ENCODE data around the gene KRTAP7-1. TPM values are rescaled to one million over a fixed set of nuclear protein-coding genes. Genes with fewer than 3 reads are reported as not detected.

The KRTAP7-1 gene
- total RNA-seq (not detected), polyA plus RNA-seq (not detected)

DNA sequence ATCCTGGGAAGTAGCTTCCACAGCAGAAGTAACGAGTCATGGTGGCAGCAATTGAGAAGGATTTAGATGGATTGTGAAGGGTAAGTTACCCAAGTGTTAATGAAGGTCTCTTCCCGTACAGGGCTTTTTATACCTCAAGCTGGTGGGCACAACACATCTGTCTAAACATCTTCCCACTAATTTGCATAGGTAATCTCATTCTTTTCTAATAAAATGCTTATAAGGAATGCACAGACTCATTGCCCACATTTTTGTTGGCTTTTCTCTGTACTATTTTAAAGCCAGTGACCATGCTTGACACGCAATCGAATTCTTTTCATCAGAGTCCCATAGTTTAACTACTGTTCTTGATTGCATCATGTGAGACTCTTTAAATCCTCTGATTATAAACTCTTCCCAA lies at the start of gene KRTAP7-1:
Gene KRTAP7-1, minus strand, starts transcription at position 101 of the 400 bp plus-strand sequence. Its CDS starts 61 bp downstream, at position 40.
- Histone ChIP-seq H3K4me3 (ENCODE audit: low read length) (no peak within 1 kb of the TSS), H3K9me3 (ENCODE audit: low read length) (no peaks in the 10 kb centered on the region), H3K4me1 (ENCODE audit: insufficient read depth, low read length) (no peaks in the 10 kb centered on the region), H3K36me3 (ENCODE audit: insufficient read depth, low read length) (no peaks in the 10 kb centered on the region), H3K27ac (ENCODE audit: low read depth, low read length) (no peak within 1 kb of the TSS), H3K27me3 (ENCODE audit: insufficient read depth, low read length, poor library complexity, severe bottlenecking) (no peaks in the 10 kb centered on the region)
- Mint-ChIP-seq H3K27me3 (peaks cover 1 to 16% of the 10 kb centered on the region in 2 donors), H3K36me3 (peaks cover 0 to 2% (median 0%) of the 10 kb centered on the region in 3 donors), H3K4me3 (no peak within 1 kb of the TSS), H3K9me3 (no peaks in the 10 kb centered on the region), H3K27ac (no peak within 1 kb of the TSS), H3K4me1 (no peaks in the 10 kb centered on the region)
- CTCF ChIA-PET = interaction anchor here (1.0 to 1.5 kb wide), 2 partner anchors 253 to 258 kb away, joined by 3 to 5 read pairs; no protein-coding TSS in a partner anchor
- DNase-seq = no peak
- POLR2A ChIA-PET = no interaction called here

DNA sequence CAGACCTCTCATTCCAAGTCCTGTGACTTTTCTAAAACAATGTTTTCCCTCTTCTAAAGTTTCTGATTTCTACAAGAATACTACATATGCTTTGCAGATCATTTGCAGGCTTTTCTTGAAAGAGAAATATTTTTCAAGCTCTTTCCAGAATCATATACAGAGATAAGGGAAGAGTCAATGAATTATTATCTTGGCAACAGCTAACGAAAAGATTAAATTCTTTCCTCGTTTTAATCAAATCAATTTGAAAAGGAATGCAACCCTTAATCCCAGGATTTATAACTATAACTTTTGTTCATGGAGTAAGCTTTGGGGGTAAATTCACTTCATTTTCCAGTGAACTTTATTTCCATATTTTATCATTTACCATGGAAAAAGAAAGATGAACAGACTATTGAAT lies 45.0 kb upstream of the KRTAP7-1 start:
- Histone ChIP-seq H3K9me3 (ENCODE audit: low read length) (no peaks in the 10 kb centered on the region), H3K27me3 (ENCODE audit: insufficient read depth, low read length, poor library complexity, severe bottlenecking) (no peaks in the 10 kb centered on the region), H3K4me3 (ENCODE audit: low read length) (no peak overlapping the region), H3K27ac (ENCODE audit: low read depth, low read length) (no peak overlapping the region), H3K36me3 (ENCODE audit: insufficient read depth, low read length) (no peaks in the 10 kb centered on the region), H3K4me1 (ENCODE audit: insufficient read depth, low read length) (no peaks in the 10 kb centered on the region)
- H3K36me3 Mint-ChIP-seq = peaks cover 0 to 2% (median 0%) of the 10 kb centered on the region in 3 donors
- H3K4me1 Mint-ChIP-seq = no peaks in the 10 kb centered on the region
- H3K27me3 Mint-ChIP-seq = peaks cover 0 to 16% of the 10 kb centered on the region in 2 donors
- no peak for DNase-seq
- peaks cover 0 to 2% (median 0%) of the 10 kb centered on the region in 5 donors for H3K9me3 Mint-ChIP-seq
- H3K27ac Mint-ChIP-seq = no peak overlapping the region
- H3K4me3 Mint-ChIP-seq = no peak overlapping the region
- ChIA-PET POLR2A (no interaction called here), CTCF (no interaction called here)

DNA sequence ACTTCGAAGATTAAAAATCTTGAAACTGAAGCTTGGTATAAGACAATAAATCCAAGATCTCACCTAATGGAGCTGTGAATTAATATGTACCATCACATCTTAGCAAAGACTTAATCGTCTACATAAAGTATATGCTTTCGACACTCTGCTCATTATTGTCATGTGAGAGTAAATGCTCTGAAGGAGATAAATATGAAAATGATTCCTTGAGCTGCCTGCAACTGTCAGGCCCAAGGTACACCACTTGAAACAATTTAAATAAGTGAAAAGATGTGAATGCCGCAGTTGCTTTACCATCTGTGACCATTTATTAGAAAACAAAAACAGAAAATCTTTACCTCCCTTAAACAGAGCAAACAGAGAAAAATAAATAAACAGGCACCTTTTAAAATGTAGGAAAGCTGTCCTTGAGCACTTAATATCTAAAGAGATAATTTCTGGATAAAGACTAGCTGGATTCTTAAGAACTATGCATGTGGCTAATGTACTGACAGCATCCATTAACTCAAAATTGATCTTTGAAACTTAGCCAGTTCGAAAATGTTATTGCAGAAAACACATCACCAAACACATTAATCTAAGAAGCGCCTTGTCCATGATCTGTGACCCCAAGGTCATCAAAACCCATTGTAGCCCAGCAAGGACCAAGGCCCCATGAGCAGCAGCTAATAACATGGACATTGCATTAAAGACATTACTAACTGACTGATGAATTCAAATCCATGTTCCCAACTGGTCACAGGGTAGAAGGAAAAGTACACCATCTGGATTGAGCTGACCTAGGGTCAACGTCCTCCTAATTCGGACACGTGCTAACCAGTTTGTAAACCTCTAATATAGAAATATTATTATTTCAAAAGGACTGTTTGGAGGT lies 18.3 kb upstream of the KRTAP7-1 start:
- Mint-ChIP-seq H3K27me3 (peaks cover 0 to 18% of the 10 kb centered on the region in 2 donors), H3K36me3 (no peaks in the 10 kb centered on the region), H3K4me1 (peaks cover 0 to 7% (median 2%) of the 10 kb centered on the region in 3 donors), H3K27ac (no peak overlapping the region), H3K9me3 (no peaks in the 10 kb centered on the region), H3K4me3 (no peak overlapping the region)
- H3K27me3 ChIP-seq (ENCODE audit: insufficient read depth, low read length, poor library complexity, severe bottlenecking) = no peaks in the 10 kb centered on the region
- no peak for DNase-seq
- no peak overlapping the region for H3K27ac ChIP-seq (ENCODE audit: low read depth, low read length)
- no peaks in the 10 kb centered on the region for H3K9me3 ChIP-seq (ENCODE audit: low read length)
- H3K4me3 ChIP-seq (ENCODE audit: low read length) = no peak overlapping the region
- POLR2A ChIA-PET = no interaction called here
- H3K36me3 ChIP-seq (ENCODE audit: insufficient read depth, low read length) = no peaks in the 10 kb centered on the region
- H3K4me1 ChIP-seq (ENCODE audit: insufficient read depth, low read length) = no peaks in the 10 kb centered on the region
- CTCF ChIA-PET = no interaction called here

- no peaks in the 10 kb centered on the region for H3K36me3 ChIP-seq (ENCODE audit: insufficient read depth, low read length)
- ChIA-PET POLR2A (no interaction called here), CTCF (no interaction called here)
- H3K27me3 ChIP-seq (ENCODE audit: insufficient read depth, low read length, poor library complexity, severe bottlenecking) = no peaks in the 10 kb centered on the region
- H3K4me1 ChIP-seq (ENCODE audit: insufficient read depth, low read length) = no peaks in the 10 kb centered on the region
- H3K9me3 ChIP-seq (ENCODE audit: low read length) = no peaks in the 10 kb centered on the region
- DNase-seq = no peak
- Mint-ChIP-seq H3K27me3 (peaks cover 0 to 19% of the 10 kb centered on the region in 2 donors), H3K4me1 (no peaks in the 10 kb centered on the region), H3K9me3 (peaks cover 0 to 3% (median 0%) of the 10 kb centered on the region in 5 donors), H3K4me3 (no peak overlapping the region), H3K36me3 (no peaks in the 10 kb centered on the region), H3K27ac (no peak overlapping the region)
- no peak overlapping the region for H3K4me3 ChIP-seq (ENCODE audit: low read length)
- H3K27ac ChIP-seq (ENCODE audit: low read depth, low read length) = no peak overlapping the region
Observed at GRCh38 chr21:30842990-30843389, 13.4 kb upstream of the KRTAP7-1 start.

- Mint-ChIP-seq H3K36me3 (no peaks in the 10 kb centered on the region), H3K9me3 (peaks cover 0 to 3% (median 0%) of the 10 kb centered on the region in 5 donors), H3K4me1 (no peaks in the 10 kb centered on the region), H3K27me3 (peaks cover 0 to 15% of the 10 kb centered on the region in 2 donors), H3K27ac (no peak overlapping the region), H3K4me3 (no peak overlapping the region)
- H3K27me3 ChIP-seq (ENCODE audit: insufficient read depth, low read length, poor library complexity, severe bottlenecking) = no peaks in the 10 kb centered on the region
- no peaks in the 10 kb centered on the region for H3K36me3 ChIP-seq (ENCODE audit: insufficient read depth, low read length)
- no peaks in the 10 kb centered on the region for H3K4me1 ChIP-seq (ENCODE audit: insufficient read depth, low read length)
- ChIA-PET POLR2A (no interaction called here), CTCF (no interaction called here)
- no peak overlapping the region for H3K4me3 ChIP-seq (ENCODE audit: low read length)
- no peaks in the 10 kb centered on the region for H3K9me3 ChIP-seq (ENCODE audit: low read length)
- H3K27ac ChIP-seq (ENCODE audit: low read depth, low read length) = no peak overlapping the region
- no peak for DNase-seq
Observed at GRCh38 chr21:30839304-30839703, 9.7 kb upstream of the KRTAP7-1 start.

DNA sequence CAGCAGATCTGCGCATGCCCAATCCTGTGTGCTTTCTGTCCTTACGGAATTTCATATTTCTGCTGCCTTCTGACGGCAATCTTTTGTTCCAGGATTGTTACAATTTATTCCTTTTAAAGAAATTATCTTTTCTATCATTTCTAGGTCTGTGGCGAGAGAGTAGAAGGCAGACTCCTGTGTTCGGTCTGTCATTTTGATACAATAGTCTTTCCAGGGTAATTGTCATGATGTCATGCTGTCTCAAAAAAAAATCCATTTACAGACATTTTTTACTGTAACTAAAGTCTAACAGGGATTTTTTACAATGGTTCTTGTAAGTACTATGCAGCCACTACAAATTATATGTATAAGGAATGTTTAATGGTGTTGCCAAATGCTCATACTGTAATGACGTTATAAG lies 9.0 kb upstream of the KRTAP7-1 start:
- no peaks in the 10 kb centered on the region for H3K36me3 ChIP-seq (ENCODE audit: insufficient read depth, low read length)
- Mint-ChIP-seq H3K27ac (no peak overlapping the region), H3K36me3 (peaks cover 0 to 2% (median 0%) of the 10 kb centered on the region in 3 donors), H3K9me3 (peaks cover 0 to 3% (median 0%) of the 10 kb centered on the region in 5 donors), H3K4me3 (no peak overlapping the region), H3K27me3 (peaks cover 0 to 18% of the 10 kb centered on the region in 2 donors), H3K4me1 (no peaks in the 10 kb centered on the region)
- no peaks in the 10 kb centered on the region for H3K4me1 ChIP-seq (ENCODE audit: insufficient read depth, low read length)
- no peak for DNase-seq
- H3K4me3 ChIP-seq (ENCODE audit: low read length) = no peak overlapping the region
- no peak overlapping the region for H3K27ac ChIP-seq (ENCODE audit: low read depth, low read length)
- H3K9me3 ChIP-seq (ENCODE audit: low read length) = no peaks in the 10 kb centered on the region
- ChIA-PET CTCF (no interaction called here), POLR2A (no interaction called here)
- H3K27me3 ChIP-seq (ENCODE audit: insufficient read depth, low read length, poor library complexity, severe bottlenecking) = no peaks in the 10 kb centered on the region

DNA sequence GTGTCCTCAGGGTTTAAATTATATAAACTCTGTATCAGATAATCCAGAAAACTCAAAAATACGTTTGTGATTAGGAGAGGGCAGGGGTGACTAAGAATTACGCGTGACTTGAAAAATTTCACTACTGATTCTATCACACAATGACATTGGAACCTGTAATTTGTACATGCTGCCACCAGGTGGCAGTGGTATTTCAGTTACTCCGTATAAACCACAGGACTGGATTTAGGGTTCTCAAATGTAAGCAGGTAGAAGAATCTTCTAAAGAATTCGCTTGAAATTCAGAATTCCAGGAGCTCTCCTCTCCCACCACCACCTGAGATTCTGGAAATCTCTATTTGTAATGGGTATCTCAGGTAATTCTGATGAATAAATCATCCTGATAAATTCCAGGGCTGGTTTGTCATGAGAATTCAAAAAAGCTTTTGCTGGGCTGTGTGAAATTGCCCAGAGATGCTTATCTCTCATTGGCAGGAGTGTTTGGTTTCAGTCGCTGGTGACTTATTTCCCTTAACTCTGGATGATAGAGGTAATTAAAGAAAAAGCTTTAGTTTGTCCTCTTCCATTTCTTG lies 1.7 kb upstream of the KRTAP7-1 start:
- Histone ChIP-seq H3K9me3 (ENCODE audit: low read length) (no peaks in the 10 kb centered on the region), H3K4me3 (ENCODE audit: low read length) (no peak overlapping the region), H3K4me1 (ENCODE audit: insufficient read depth, low read length) (no peaks in the 10 kb centered on the region), H3K36me3 (ENCODE audit: insufficient read depth, low read length) (no peaks in the 10 kb centered on the region), H3K27ac (ENCODE audit: low read depth, low read length) (no peak overlapping the region), H3K27me3 (ENCODE audit: insufficient read depth, low read length, poor library complexity, severe bottlenecking) (no peaks in the 10 kb centered on the region)
- H3K27me3 Mint-ChIP-seq = peaks cover 1 to 16% of the 10 kb centered on the region in 2 donors
- peaks cover 0 to 2% (median 0%) of the 10 kb centered on the region in 3 donors for H3K36me3 Mint-ChIP-seq
- peak; percentile 3 to 52 (median 18) for DNase-seq
- POLR2A ChIA-PET = no interaction called here
- CTCF ChIA-PET = interaction anchor here (1.4 to 1.7 kb wide), 2 partner anchors 256 to 263 kb away, joined by 3 to 7 read pairs; no protein-coding TSS in a partner anchor
- H3K4me1 Mint-ChIP-seq = no peaks in the 10 kb centered on the region
- no peak overlapping the region for H3K27ac Mint-ChIP-seq
- H3K9me3 Mint-ChIP-seq = no peaks in the 10 kb centered on the region
- no peak overlapping the region for H3K4me3 Mint-ChIP-seq

- Mint-ChIP-seq H3K4me1 (peaks cover 0 to 11% (median 0%) of the 10 kb centered on the region in 3 donors), H3K27me3 (peaks cover 0 to 12% of the 10 kb centered on the region in 2 donors), H3K27ac (no peak overlapping the region), H3K4me3 (no peak overlapping the region), H3K36me3 (no peaks in the 10 kb centered on the region), H3K9me3 (no peaks in the 10 kb centered on the region)
- POLR2A ChIA-PET = no interaction called here
- Histone ChIP-seq H3K27ac (ENCODE audit: low read depth, low read length) (no peak overlapping the region), H3K4me3 (ENCODE audit: low read length) (no peak overlapping the region), H3K36me3 (ENCODE audit: insufficient read depth, low read length) (no peaks in the 10 kb centered on the region), H3K9me3 (ENCODE audit: low read length) (no peaks in the 10 kb centered on the region), H3K27me3 (ENCODE audit: insufficient read depth, low read length, poor library complexity, severe bottlenecking) (no peaks in the 10 kb centered on the region), H3K4me1 (ENCODE audit: insufficient read depth, low read length) (no peaks in the 10 kb centered on the region)
- no peak for DNase-seq
- CTCF ChIA-PET = no interaction called here
Observed at GRCh38 chr21:30818837-30819610, 10.5 kb downstream of the KRTAP7-1 start.
